Heart left ventricle (tissue), 13 donors: Measurements from ENCODE around the gene FOXP4.

Source experiments
- CTCF ChIP-seq, 12 donors: fragments of 200-600 bp; sonication (generic) in 4 of 12; IDR thresholded peaks; one replicate each; pipeline versions ENCODE4 v1.5.0 to v1.8.0; 2018 to 2022; ENCODE audit warnings: antibody characterized with exemption in 12 of 12, mild to moderate bottlenecking in 5 of 12
- POLR2A ChIP-seq, 2 donors: fragments of 450-650 bp; IDR thresholded peaks; one replicate each; pipeline ENCODE4 v1.6.1; 2017; ENCODE audit warnings: antibody characterized with exemption in 2 of 2, mild to moderate bottlenecking in 2 of 2, moderate library complexity in 2 of 2
- donor health status: ischemic (EF 13 %, LVEDD 7.1; RV severe dilation, severe dysfunction).
- donor health status: DM: no; HTN: yes; CAD: no.
- donor health status: DM: no; HTN: no; CAD: no.
- donor health status: ischemic (EF 25% LVEDD 6.9; RV normal size, moderate dysfunction).
- donor health status: ischemic (EF 25% LVEDD 5.7; RV mildly dilated, moderate dysfunction).
- donor health status: ischemic (EF 35%, LVEDD 5.7; RV mildly dilated, moderate dysfunction).
- donor health status: nonischemic (EF 11% LVEDD 7.7; RV severe dilation, severe dysfunction).
- donor health status: DM: yes; HTN: yes; CAD: no.
- donor health status: PGD.
- donor health status: ischemic (EF 29% LVEDD 5.4; RV normal size, mild dysfunction).
- donor health status: nonischemic (EF 23%, LVEDD 6.1; RV moderate dilation, normal function).

GRCh38 chr6:41568585-41569384 is 22.6 kb downstream of the FOXP4 start:
- TF ChIP-seq CTCF (IDR thresholded peaks at IDR 0.05) (no peak), POLR2A (IDR thresholded peaks at IDR 0.05) (no peak)
